Kidney epithelial cell (primary cell): Measurements from ENCODE around the gene EIF2S2. TPM values are rescaled to one million over a fixed set of nuclear protein-coding genes. Genes with fewer than 3 reads are reported as not detected.
"Not testable (repeated sequence)": the region's sequence is repeated elsewhere in the genome, so short reads cannot be mapped to it uniquely, and the experiment has no call there.

Source experiments
- DNase-seq: peaks from one replicate; pipeline ENCODE4 v3.0.0-alpha.2; 2010; ENCODE audit warnings: low read depth
- H3K27me3 ChIP-seq: 2 replicates; pipeline ENCODE4 v1.6.0; 2011; ENCODE audit warnings: low read length; ENCODE audit not compliant: control insufficient read depth, insufficient read depth
- H3K36me3 ChIP-seq: 2 replicates; pipeline ENCODE4 v1.5.1; 2011; ENCODE audit warnings: low read length; ENCODE audit not compliant: control insufficient read depth, insufficient read depth
- H3K4me3 ChIP-seq: 2 replicates; pipeline ENCODE4 v1.5.1; 2011; ENCODE audit warnings: low read depth, mild to moderate bottlenecking, control low read depth, low read length
- total RNA-seq: library from RNA; depleted of rRNA; stranded (reverse); fragments of >200 nt; gene quantifications from 2 replicates; pipeline ENCODE4 v1.2.3, GENCODE V29; 2015
- TF ChIP-seq, protein P1 (sequence below): IDR thresholded peaks from 2 replicates; pipeline ENCODE4 v1.5.1; 2011; ENCODE audit warnings: mild to moderate bottlenecking, moderate library complexity, low read length, control low read depth, inconsistent platforms; ENCODE audit not compliant: insufficient read depth, poor library complexity, severe bottlenecking

The EIF2S2 gene, protein sequence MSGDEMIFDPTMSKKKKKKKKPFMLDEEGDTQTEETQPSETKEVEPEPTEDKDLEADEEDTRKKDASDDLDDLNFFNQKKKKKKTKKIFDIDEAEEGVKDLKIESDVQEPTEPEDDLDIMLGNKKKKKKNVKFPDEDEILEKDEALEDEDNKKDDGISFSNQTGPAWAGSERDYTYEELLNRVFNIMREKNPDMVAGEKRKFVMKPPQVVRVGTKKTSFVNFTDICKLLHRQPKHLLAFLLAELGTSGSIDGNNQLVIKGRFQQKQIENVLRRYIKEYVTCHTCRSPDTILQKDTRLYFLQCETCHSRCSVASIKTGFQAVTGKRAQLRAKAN
- total RNA-seq = 118 and 132 TPM in 2 replicates

DNA sequence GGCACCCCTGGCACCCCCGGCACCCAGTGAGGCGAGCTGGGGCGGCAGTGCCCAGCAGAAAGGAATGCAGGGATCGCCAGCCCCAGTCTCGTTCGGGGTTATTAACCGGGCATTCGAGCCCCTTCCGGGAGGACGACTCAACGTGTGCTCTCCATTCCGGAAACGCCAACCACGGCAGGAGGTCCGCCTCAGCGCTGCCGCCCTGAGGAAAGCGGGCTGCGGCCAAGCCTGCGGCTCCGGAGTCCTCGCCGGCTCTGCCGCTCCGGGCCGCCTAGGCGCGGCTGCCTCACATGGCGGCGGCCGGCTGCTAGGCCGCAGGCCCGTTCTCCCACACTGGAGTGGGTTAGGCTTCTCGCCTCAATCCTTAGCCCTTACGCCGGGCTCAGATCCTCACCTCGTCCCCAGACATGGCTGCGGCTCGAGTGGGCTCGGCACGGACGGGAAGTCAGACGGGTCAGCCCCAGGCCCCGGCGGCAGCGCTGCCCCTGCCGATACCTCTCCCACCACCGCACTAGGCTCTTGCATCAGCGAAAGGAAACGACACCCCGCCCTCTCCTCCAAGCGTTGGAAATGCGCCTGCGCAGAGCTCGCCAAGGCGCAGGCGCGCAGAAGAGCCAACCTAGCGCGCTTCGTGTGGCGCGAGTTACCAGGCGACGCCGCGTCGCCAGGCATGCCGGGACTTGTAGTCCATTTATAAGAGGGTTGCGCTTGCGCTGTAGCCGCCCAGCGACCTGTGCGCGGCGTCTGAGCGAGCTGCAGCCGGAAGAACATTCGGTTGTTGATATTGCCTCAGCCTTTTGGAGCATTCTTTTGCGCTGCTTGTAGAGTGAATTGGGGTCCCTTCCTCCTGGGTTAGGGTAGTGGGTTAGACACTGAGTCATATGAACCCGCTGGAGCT, at the start of gene EIF2S2:
Gene EIF2S2 (minus strand): TSS at position 542 of the 898 bp plus-strand sequence. CDS start 133 bp downstream, at position 409.
- H3K4me3 ChIP-seq = peak within 1 kb of the TSS; percentile 94
- no peaks in the 10 kb centered on the region for H3K27me3 ChIP-seq
- DNase-seq = peak; percentile 96
- H3K36me3 ChIP-seq = no peaks in the 10 kb centered on the region
- TF ChIP-seq, protein P1, sequence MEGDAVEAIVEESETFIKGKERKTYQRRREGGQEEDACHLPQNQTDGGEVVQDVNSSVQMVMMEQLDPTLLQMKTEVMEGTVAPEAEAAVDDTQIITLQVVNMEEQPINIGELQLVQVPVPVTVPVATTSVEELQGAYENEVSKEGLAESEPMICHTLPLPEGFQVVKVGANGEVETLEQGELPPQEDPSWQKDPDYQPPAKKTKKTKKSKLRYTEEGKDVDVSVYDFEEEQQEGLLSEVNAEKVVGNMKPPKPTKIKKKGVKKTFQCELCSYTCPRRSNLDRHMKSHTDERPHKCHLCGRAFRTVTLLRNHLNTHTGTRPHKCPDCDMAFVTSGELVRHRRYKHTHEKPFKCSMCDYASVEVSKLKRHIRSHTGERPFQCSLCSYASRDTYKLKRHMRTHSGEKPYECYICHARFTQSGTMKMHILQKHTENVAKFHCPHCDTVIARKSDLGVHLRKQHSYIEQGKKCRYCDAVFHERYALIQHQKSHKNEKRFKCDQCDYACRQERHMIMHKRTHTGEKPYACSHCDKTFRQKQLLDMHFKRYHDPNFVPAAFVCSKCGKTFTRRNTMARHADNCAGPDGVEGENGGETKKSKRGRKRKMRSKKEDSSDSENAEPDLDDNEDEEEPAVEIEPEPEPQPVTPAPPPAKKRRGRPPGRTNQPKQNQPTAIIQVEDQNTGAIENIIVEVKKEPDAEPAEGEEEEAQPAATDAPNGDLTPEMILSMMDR = no peak

DNA sequence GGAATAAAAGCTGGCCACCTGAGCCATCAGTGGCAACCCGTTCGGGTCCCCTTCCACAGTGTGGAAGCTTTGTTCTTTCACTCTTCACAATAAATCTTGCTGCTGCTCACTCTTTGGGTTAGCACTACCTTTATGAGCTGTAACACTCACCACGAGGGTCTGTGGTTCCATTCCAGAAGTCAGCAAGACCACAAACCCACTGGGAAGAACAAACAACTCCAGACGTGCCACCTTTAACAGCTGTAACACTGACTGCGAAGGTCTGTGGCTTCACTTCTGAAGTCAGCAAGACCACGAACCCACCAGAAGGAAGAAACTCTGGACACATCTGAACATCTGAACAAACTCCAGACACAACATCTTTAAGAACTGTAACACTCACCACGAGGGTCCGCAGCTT, 45.7 kb upstream of the EIF2S2 start:
- not testable (repeated sequence) for H3K36me3 ChIP-seq, DNase-seq, H3K27me3 ChIP-seq, H3K4me3 ChIP-seq

DNA sequence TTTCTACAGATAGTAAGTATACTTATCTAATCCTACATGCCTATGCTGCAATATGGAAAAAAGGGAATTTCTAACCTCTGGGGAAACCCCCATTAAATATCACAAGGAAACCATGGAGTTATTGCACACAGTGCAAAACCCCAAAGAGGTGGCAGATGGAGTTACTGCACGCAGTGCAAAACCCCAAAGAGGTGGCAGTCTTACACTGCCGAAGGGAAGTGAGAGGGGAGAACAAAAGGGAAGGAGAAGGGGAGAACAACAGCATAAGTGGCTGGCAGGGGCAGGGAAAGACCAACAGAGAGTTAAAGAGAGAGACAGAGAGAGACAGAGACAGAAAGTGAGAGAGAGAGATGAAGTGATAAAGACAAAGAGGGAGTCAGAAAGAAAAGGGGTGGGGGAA, 43.8 kb upstream of the EIF2S2 start:
- H3K27me3 ChIP-seq = no peaks in the 10 kb centered on the region
- H3K4me3 ChIP-seq = no peak overlapping the region
- TF ChIP-seq, protein P1 = no peak
- no peak for DNase-seq
- H3K36me3 ChIP-seq = no peaks in the 10 kb centered on the region

DNA sequence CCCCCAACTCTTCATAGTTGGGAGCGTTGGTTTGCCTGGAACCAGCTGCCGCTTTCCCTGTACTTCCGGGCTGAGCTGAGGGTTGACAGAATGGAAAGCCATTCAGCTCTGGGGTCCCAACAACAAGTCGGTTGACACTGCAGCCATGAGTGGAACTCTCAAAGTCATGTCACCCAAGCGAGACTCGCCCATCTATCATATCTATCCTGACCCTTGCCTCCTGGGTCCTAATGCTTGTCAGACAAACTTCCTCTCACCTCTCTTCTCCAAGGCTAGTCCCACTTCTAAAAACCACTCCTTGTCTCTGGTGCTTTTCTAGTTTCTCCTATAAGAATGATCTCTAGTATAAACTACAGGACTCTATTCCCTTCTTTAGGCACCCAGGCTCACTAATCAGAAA, 41.1 kb upstream of the EIF2S2 start:
- not testable (repeated sequence) for DNase-seq, H3K27me3 ChIP-seq, H3K4me3 ChIP-seq, H3K36me3 ChIP-seq

DNA sequence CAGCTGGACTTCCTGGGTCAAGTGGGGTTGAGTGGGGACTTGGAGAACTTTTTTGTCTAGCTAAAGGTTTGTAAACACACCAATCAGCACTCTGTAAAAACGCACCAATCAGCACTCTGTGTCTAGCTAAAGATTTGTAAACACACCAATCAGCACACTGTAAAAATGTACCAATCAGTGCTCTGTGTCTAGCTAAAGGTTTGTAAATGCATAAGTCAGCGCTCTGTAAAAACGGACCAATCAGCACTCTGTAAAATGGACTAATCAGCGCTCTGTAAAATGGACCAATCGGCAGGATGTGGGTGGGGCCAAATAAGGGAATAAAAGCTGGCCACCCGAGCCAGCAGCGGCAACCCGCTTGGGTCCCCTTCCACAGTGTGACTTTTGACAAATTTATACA, 40.0 kb upstream of the EIF2S2 start:
- DNase-seq, H3K27me3 ChIP-seq, H3K36me3 ChIP-seq, H3K4me3 ChIP-seq: not testable (repeated sequence)

DNA sequence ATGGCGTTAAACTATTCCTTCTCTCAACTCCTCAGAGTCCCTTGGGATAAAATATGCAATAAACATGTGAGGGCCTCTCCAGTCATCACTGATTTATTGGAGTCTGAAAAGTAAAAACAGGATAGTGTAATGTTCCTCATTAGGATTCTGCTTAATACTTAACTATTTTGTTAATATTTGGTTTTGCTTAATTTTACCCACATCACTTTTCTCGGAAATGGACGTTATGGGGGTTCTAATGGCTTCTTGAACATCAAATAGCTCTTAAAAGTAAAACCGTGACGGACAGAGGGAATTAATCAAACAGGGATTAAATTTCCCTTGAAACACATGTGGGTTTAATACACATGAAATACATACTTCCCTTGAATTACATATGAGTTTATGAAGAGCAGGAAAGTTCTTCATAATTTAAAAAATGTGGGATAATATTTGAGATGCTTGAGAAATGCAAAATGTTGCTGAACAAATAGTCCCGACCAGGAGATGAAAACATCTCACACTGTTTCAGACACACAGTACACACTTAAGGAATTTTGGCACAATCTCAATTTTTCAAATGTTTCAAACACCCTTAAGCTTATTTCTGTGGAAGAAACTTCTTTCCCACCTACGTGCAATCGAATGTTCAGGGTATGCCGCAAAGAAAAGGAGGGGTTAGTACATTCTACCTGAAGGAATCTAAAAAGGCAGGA, 38.4 kb upstream of the EIF2S2 start:
- Histone ChIP-seq H3K36me3 (no peaks in the 10 kb centered on the region), H3K27me3 (no peaks in the 10 kb centered on the region), H3K4me3 (no peak overlapping the region)
- TF ChIP-seq, protein P1 = no peak
- DNase-seq = no peak

DNA sequence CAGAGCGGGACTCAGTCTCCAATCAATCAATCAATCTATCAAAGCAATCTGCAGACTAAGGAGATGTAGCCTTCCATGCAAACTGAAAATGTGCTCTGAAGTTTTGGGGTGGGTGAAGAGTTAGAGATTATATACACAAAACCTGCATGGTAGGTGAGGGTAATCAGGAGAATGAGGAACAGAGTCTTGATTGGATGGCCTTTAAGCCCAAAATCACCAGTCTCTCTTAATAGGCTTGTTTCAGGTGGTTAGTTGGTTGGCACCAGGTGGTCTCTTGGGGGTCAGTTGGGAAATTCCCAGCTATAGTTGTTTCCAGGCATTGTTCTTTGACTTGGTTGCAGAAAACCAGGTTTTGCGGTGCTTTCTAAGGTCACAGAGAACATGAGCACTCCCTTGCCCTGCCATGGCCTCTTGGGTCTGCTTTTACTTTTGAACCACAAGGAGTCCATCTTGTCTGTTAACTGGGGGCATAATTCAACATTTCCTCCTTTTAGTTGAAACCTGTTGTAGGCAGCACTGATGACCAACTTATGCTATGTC, 33.3 kb upstream of the EIF2S2 start:
- no peak overlapping the region for H3K4me3 ChIP-seq
- TF ChIP-seq, protein P1 = no peak

More for the DNA sequence above, 33.3 kb upstream of the EIF2S2 start:
- no peak for DNase-seq
- Histone ChIP-seq H3K36me3 (no peaks in the 10 kb centered on the region), H3K27me3 (no peaks in the 10 kb centered on the region)
